ENCODE results near the gene GGT1.

- no peak for TF ChIP-seq ZNF274 (IDR thresholded peaks at IDR 0.05; ENCODE audit: low read depth, low read length)
- TF ChIP-seq EZH2phosphoT487 (IDR thresholded peaks at IDR 0.05; ENCODE audit: borderline replicate concordance), result no peak
Measured at GRCh38 chr22:24571266-24571665, 31.7 kb upstream of the GGT1 start.
